GM19351 (cell line): ENCODE measurements around the gene TPM2.
A peak's percentile ranks its signal among the peaks of the same experiment; 100 is the strongest.

Experiments used
- ATAC-seq: cut with Tn5 transposase; IDR thresholded peaks from one replicate; pipeline ENCODE4 v1.9.1; 2021; ENCODE audit warnings: mild to moderate bottlenecking, moderate library complexity; ENCODE audit not compliant: unreplicated experiment

TPM2 gene

DNA sequence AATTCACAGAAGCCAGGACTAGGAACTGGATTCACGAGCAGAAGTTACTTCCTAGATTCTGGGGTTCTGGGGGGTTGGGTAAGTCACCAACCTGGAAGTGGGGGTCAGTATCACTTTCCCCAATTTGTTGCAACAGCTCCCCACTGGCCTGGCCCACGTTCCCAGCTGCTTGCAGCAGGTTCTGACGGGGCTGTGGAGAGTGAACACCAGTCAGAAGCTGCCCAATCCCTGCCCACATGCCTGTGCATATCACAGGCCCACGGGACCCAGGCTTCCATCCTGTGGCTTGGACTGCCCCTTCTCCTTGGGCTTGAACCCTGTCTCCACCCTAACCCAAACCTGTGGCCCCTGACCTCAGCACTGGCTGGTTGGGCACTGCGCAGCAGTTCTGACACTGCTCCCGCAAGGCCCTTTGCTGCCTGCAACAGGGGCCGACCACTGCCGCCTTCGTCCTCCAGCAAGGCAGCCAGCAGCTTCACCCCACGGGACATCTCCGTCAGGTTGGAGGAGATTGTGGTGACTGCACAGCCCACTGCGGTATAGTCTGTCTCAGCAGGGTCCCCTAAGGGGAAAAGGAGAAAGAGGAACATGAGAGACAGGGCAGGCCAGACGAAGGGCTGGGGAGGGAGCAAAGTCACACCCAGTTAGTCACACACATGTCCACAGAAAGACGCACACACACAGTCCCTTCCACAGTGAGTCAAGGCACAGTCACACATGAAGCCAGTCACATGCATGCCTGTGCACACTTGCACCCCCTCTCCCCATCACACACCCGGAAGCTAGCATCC is 29.2 kb upstream of the TPM2 start:
- no peak for ATAC-seq

DNA sequence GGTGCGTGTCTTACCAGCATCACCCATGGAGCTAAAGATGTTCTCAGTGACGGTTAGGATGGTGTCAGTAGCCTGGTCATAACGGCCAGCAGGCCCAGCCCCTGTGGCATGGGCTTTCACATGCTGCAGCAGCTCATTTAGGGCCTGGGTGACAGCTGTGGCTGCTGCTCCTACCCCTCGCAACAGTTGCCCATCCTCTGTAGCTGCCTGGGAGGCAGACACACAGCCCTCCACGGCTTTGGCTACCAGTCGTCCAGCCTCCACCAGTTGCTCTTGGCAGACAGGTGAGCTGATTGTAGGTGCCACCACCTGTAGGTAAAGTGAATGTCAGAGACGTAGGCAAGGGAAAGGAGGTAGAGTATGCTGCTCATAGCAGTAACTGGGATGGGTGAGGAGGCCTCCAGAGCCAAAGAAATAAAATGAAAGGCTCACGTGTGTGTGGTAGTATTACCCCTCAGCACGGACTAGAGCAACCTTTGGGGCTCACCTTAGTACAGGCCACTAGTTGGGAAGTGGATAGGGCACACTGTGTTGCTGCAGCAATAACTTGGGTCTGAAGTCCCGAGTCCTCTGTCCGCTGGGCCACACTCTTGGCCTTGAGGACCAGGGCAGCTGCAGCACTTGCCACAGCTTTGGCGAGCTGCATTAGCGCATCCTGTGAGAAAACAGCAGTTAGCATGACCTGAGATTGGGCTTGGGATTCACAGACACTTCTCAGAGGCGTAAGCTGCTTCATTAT is 27.6 kb upstream of the TPM2 start:
- no peak for ATAC-seq

DNA sequence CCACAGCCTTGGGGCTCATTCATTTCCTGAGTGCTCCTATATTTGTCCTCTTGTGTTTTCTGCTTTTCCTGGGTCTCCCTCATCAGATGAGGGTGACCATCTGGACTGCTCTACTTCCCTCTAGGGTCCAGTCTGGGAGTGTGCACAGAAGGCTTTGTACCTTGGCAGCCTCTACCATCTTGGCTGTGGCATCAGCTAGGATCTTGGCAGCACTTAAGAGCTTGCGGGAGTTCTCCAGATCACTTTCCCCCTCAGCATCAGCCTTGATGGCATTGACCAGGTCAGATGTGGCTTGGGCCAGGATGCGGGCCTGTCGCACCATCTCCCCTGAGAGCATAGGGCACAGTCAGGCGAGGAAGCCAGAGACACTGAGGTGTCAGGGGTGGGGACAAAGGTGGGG is 26.5 kb upstream of the TPM2 start:
- ATAC-seq: no peak

DNA sequence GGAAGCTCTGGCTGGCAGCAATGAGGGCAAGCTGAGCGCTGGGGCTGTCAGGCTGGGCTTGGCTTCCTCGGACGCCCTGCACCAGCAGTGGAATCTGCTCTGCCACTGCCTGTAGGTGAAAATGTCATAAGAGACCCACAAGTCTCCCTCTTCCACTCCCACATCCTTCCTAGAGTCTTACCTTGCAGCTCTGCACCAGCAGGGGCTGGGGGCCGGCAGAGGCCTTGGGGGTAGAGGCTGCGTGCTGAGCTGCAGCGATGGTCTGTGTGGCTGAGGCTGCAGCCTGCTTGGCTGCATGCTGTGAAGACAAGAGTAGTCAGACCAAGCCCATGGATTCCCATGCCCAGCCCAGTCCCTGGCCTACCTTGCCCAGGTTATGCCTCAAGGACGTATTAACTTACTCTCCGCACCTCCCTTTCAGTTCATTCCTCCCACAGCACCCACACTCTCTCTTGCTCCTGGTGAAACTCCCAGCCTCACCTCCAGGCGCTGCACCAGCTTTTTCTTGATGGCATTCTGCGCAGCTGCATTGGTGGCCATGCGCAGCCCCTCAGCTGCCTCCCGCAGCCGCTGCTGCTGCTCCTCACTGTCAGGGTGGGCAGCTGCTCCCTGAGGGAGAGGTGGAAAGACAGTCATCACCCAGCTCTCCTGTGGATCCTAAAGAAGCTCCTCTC is 25.0 kb upstream of the TPM2 start:
- ATAC-seq: no peak

- no peak for ATAC-seq
Observed at GRCh38 chr9:35714123-35714522, 24.4 kb upstream of the TPM2 start.

DNA sequence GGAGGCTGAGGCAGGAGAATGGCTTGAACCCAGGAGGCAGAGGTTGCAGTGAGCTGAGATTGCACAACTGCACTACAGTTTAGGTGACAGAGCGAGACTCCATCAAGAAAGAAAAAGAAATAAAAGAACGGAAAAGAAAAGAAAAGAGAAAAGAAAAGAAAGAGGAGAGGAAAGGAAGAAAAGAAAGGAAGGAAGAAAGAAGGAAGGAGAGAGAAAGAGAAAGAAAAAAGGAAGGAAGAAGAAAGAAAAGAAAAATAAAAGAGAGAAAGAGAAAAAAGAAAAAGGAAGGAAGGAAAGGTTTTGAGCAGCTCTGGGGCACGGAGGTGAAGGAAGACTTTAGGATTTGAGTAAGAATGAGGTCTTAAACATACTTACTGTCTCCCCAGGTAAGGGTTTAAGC is 23.9 kb upstream of the TPM2 start:
- ATAC-seq: no peak

- ATAC-seq: no peak
Observed at GRCh38 chr9:35712762-35713400, 23.2 kb upstream of the TPM2 start.

GRCh38 chr9:35711501-35712428 is 22.0 kb upstream of the TPM2 start:
- peak; percentile 73 for ATAC-seq

DNA sequence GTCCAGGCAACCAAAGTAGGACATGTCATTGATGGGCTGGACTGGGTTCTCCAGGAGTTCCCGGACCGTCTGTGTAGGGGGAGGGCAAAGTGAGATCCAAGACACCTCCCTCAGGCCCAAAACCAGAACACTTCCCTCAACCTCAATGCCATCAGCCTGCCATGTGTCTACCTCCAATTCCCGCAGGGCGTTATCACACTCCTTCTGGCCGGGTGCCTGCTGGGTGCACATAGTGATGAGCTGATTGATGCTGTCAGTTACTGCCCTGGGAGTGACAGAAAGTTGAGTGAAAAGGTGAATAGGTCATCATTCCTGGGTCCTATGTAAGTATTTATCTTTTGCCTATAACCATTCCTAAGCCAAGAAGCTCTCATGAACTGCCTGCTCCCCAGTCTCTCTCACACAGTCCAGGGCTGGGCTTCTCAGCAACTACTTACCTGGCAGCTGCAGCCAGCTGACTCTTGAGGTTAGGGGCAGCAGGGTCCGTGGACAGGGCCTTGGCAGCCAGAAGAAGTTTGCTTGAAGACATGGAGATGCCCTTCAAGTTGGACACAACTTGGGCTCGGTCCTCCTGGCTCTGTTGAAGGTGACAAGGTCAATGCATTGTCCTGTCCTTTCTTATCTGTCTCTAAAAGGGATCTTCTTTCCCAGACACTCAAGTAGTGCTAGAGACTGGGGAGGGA is 21.2 kb upstream of the TPM2 start:
- no peak for ATAC-seq

DNA sequence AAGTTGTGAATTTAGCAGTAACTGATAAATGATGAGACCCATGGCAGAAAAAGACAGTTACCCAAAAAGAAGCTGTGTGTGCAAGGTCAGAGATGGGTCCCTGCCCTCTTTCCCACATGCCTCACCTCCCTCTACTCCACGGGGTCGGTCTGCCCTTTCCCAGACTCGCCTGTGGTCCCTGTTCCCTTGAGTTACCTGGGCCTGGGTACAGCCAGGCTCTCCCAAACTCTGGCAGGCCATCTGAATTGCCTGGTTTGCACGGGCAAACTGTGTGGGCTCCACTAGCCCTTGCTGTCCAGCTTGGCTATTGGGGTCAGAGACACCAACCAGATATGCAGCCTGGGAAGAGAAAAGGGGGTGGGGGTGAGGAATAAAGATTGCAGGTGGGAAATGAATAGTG is 18.4 kb upstream of the TPM2 start:
- no peak for ATAC-seq

GRCh38 chr9:35706951-35707350 is 17.2 kb upstream of the TPM2 start:
- no peak for ATAC-seq

DNA sequence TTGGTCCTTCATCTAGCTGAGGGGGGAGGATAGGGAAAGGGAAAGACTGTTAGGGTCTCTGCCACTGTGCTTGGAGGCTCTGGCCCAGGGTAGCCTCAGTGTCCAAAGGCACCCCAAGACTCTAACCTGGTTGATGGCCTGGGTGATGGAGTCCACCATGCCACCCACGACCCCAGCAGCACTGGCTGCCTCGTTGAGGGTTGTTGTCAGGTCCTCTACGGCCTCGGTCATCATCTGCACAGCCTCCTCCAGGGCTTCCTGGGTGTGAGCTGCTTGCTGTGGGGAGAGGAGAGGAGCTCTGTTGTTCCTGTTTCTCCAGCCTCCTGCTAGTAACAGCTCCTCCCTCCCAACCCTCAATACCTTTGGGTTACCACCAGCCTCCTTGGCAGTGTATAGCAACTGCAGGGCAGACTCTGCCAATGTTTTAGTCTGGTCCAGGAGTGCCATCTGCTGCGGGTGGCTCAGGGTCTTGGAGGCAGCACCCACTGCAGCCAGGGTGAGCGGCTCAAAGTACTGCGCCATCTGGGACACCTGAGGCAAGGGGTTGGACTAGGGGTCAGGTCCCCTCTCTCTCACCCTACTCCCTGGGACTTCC is 16.2 kb upstream of the TPM2 start:
- no peak for ATAC-seq

GRCh38 chr9:35705372-35705771 is 15.6 kb upstream of the TPM2 start:
- ATAC-seq: no peak

DNA sequence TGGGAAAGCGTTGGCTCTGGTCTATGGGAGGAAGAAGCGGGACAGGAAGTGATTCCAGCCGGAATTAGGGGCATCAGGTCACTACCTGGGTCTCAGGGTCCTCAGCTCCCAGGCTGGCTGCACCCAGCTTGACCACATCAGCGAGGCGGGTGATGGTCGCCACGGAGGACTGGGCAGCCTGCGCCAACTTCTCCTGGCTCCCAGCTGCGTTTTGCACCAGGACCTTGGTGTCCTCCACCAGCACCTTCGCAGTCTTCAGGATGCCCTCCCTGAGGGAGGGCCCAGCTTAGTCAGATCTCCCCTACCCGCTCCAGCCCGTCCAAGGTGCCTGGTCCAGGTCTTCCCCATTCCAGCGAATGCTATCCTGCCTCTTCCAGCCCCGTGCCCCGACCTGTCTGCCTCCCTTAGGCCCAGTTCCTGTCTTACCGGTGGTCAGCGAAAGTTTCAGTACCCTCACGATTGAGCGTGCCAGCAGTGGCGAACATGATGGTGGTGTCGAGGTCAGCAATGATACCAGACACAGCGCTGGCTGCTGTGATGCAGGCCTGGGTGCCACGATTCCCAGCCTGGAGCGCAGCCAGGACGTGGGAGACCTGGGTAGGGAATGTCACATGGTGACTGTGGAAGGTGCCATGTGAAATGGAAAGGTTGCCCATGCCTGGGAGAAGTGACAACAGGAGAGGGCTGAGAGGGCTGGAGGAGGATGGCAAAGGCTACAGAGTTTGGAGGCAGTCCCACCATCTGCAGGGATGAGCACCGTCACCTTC is 14.4 kb upstream of the TPM2 start:
- ATAC-seq: no peak

GRCh38 chr9:35702696-35703095 is 13.0 kb upstream of the TPM2 start:
- ATAC-seq: no peak

GRCh38 chr9:35700942-35701341 is 11.2 kb upstream of the TPM2 start:
- ATAC-seq: no peak

DNA sequence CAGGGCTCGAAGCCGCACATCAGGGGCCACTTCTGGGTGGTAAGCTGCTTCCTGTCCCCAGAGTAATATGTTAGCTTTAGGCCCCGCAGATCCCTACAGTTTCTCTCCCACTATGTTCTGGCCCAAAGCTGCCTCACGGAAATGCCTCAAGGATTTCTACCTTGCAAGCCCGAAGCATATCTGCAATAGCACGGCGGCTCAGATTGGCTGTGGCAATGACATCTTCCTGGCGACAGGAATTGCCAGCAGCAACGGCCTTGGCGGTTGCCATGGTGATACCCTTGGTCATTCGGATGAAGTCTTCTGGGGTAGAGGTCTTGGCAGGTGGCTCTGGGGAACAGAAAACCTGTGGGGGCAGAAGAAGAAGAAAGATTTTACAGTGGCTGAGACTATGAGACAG is 10.3 kb upstream of the TPM2 start:
- no peak for ATAC-seq

GRCh38 chr9:35698231-35698630 is 8.5 kb upstream of the TPM2 start:
- no peak for ATAC-seq

- no peak for ATAC-seq
Observed at GRCh38 chr9:35697486-35697885, 7.8 kb upstream of the TPM2 start.
